ENCODE results near the gene VEGFA. TPM values are rescaled to one million over a fixed set of nuclear protein-coding genes. Genes with fewer than 3 reads are reported as not detected.

Gene VEGFA
- polyA plus RNA-seq, 1 donor from 2014 or later, result 7.3 TPM

DNA sequence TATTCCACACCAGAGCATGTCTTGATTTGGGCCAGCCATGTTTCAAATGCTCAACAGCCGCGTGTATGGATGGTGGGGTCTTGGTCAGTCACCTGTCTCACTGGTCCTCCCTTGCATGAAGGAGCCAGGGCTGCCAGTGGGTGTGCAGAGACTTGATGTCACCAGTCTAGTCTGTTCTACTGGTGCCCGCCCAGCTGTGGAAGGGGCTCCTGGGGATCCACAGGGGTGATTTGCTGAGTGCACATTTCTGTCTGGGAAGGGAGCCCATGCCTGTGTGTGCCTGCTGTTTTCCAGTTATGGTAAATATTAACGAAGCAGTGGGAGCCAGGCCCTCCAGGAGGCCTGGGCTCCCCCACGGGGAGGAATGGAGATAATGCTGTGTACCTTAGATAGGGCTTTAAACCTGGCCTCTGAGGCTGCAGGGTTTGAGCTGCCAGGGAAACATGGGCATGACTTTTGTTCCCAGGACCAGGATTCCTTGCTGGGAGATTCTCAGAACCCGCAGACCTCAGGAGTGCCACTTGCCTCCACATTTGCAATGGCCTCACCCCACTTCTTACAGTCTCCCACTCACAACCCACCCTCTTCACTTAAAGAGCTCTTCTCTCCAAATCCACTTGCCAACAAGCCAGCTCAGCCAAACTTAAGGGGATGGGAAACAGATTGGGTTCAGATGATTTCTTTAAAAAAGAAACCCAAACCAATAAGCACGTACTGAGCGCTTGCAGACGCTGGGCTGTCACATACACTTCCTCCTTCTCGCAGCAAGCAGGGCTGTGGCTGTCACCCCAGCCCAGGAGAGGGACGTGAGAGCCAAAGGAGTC is 54.1 kb downstream of the VEGFA start:
- H4K20me1 ChIP-seq (ENCODE audit: insufficient read depth), result no peaks in the 10 kb centered on the region
- no peaks in the 10 kb centered on the region for H3K9me2 ChIP-seq (ENCODE audit: insufficient read depth, low read length)
- H3K27me3 ChIP-seq (ENCODE audit: insufficient read depth, low read depth, low read length), result no peaks in the 10 kb centered on the region
- H3K79me2 ChIP-seq (replicated peaks; ENCODE audit: insufficient read depth, low read length), result no peaks in the 10 kb centered on the region
- no peaks in the 10 kb centered on the region for H3K9me3 ChIP-seq (ENCODE audit: low read length)
- H3K4me2 ChIP-seq (ENCODE audit: low read length), result no peak overlapping the region
- H3F3A ChIP-seq (ENCODE audit: insufficient read depth, low read length, poor library complexity, severe bottlenecking), result no peaks in the 10 kb centered on the region
- no peak overlapping the region for H2AFZ ChIP-seq (ENCODE audit: low read depth, low read length)
- no peak overlapping the region for H3K27ac ChIP-seq (ENCODE audit: low read length)
- H3K4me3 ChIP-seq (ENCODE audit: low read length), result no peak overlapping the region
- no peak overlapping the region for H3K9ac ChIP-seq (ENCODE audit: low read length)
- TF ChIP-seq EZH2 (IDR thresholded peaks at IDR 0.05; ENCODE audit: borderline replicate concordance, insufficient read depth, low read length, poor library complexity, severe bottlenecking), result no peak
- TF ChIP-seq POLR2AphosphoS5 (IDR thresholded peaks at IDR 0.05), result no peak
- no peak for TF ChIP-seq SMC3 (conservative IDR thresholded peaks at IDR 0.05; ENCODE audit: poor library complexity)
- no peaks in the 10 kb centered on the region for H3K36me3 ChIP-seq (ENCODE audit: insufficient read depth, low read length)

- Histone ChIP-seq H3K9ac (ENCODE audit: low read length) (no peak overlapping the region), H3K79me2 (replicated peaks; ENCODE audit: insufficient read depth, low read length) (no peaks in the 10 kb centered on the region), H2AFZ (ENCODE audit: low read depth, low read length) (no peak overlapping the region), H3K4me2 (ENCODE audit: low read length) (no peak overlapping the region), H3K27me3 (ENCODE audit: insufficient read depth, low read depth, low read length) (no peaks in the 10 kb centered on the region), H3K9me2 (ENCODE audit: insufficient read depth, low read length) (no peaks in the 10 kb centered on the region), H3K9me3 (ENCODE audit: low read length) (no peaks in the 10 kb centered on the region), H3K36me3 (ENCODE audit: insufficient read depth, low read length) (no peaks in the 10 kb centered on the region), H3K4me3 (ENCODE audit: low read length) (no peak overlapping the region), H3F3A (ENCODE audit: insufficient read depth, low read length, poor library complexity, severe bottlenecking) (no peaks in the 10 kb centered on the region), H3K27ac (ENCODE audit: low read length) (no peak overlapping the region), H4K20me1 (ENCODE audit: insufficient read depth) (no peaks in the 10 kb centered on the region)
- TF ChIP-seq MXI1 (conservative IDR thresholded peaks at IDR 0.05; ENCODE audit: poor library complexity, severe bottlenecking), result no peak
- no peak for TF ChIP-seq RAD21 (conservative IDR thresholded peaks at IDR 0.05)
- TF ChIP-seq CTCF (IDR thresholded peaks at IDR 0.05; ENCODE audit: poor library complexity, severe bottlenecking), result no peak
- no peak for TF ChIP-seq EP300 (conservative IDR thresholded peaks at IDR 0.05; ENCODE audit: poor library complexity, severe bottlenecking)
Observed at GRCh38 chr6:43824703-43825064, 54.7 kb downstream of the VEGFA start.

GRCh38 chr6:43825187-43826115 is 55.4 kb downstream of the VEGFA start:
- TF ChIP-seq MXI1 (conservative IDR thresholded peaks at IDR 0.05; ENCODE audit: poor library complexity, severe bottlenecking), result no peak
- Histone ChIP-seq H4K20me1 (ENCODE audit: insufficient read depth) (no peaks in the 10 kb centered on the region), H3K27me3 (ENCODE audit: insufficient read depth, low read depth, low read length) (no peaks in the 10 kb centered on the region), H3K9ac (ENCODE audit: low read length) (no peak overlapping the region), H3K9me2 (ENCODE audit: insufficient read depth, low read length) (no peaks in the 10 kb centered on the region), H3K9me3 (ENCODE audit: low read length) (no peaks in the 10 kb centered on the region), H3K27ac (ENCODE audit: low read length) (no peak overlapping the region), H3K4me2 (ENCODE audit: low read length) (no peak overlapping the region), H3F3A (ENCODE audit: insufficient read depth, low read length, poor library complexity, severe bottlenecking) (no peaks in the 10 kb centered on the region), H3K79me2 (replicated peaks; ENCODE audit: insufficient read depth, low read length) (no peaks in the 10 kb centered on the region), H2AFZ (ENCODE audit: low read depth, low read length) (no peak overlapping the region), H3K36me3 (ENCODE audit: insufficient read depth, low read length) (no peaks in the 10 kb centered on the region), H3K4me3 (ENCODE audit: low read length) (no peak overlapping the region)

Data from neural cell (in vitro differentiated cells).